GM18861 (cell line): ENCODE results near the gene SLX9.

ENCODE experiments used
- ATAC-seq: cut with Tn5 transposase; IDR thresholded peaks from one replicate; pipeline ENCODE4 v1.9.1; 2021; ENCODE audit not compliant: unreplicated experiment

SLX9 gene

DNA sequence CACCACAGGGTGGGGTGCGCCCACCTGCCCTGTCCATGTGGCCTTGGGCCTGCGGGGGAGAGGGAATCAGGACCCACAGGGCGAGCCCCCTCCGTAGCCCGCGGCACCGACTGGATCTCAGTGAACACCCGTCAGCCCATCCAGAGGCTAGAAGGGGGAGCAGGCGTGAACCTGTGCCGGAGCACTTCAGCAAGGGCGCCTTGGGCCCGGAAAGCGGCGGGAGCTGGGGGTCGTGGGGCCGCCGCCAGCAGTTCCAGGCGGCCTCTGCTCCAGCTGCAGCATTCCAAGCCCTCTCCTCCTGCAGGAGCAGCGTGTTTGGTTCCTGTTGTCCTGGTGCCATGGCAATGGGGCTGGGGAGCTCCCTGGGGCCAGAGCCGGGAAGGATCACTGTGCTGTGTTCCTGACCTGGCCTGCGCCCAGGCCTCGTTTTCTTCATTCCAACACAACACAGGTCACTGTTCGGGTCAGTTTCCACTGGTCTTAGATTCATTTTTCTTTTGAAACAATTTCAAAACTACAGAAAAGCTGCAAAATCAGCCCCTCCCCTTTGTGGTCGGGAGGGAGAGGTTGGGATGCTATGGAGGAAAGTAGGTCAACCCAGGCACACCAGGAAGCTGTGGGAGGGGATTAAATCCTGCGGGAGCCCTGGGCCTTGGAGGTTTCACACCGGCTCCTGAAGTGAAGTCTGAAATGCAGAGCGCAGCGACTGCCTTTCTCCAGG is 18.8 kb downstream of the SLX9 start:
- ATAC-seq, result no peak

DNA sequence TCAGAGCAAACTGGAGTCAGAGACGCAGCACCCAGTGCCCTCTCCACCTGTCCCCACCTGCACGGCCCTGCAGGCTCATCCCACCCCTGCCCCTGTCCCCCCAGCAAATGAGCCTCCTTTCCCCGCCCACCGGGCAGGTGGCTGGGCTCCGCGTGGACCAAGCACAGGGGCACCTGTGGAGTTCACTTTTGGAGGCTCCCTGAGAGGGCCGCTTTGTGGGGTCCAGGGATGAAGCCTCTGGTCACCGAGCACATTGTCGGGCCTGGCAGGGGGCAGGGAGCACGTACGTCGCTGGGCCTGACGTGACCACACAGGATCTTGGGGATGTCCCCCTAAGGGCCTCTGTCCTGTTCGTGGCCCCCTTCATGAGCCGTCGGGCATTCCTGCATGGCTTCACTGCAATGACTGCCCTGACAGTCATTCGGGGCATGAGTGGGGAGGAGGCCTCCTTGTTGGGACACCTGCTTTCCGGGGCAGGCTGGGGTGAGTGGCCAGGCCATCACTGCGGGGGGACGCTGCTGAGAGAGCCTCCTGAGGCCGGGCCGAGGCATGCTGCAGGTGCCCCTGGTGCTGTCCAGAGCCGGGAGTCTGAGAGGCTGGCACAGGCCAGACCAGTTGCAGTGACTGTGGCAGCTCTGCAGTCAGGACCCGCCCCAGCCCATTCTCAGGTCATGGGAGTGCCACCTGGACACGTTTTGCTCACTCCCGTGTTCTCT is 19.7 kb downstream of the SLX9 start:
- ATAC-seq, result no peak

GRCh38 chr21:44960141-44961092 is 20.6 kb downstream of the SLX9 start:
- ATAC-seq, result no peak

DNA sequence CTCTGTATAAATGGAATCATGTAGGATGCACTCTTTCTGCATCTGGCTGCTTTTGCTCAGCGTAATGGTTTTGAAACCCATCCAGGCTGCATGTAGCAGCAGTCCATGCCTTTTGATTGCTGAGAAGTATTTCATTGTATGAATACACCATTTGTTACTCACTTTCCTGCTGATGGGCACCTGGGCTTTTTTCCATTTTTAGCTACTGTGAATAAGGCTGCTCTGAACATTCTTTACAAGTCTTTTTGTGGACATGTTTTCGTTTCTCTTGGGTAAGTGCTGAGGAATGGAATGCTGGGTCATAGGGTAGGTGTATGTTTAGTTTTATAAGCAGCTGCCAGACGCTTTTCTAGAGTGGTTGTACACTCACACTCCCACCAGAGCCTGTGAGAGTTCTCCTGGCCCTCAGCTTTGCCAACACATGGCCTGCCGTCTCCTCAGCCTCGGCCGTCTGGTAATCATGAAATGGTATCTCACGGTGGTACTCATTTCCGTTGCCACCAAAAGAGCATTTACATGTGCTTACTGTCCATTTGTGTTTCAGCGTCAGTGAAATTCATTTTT is 22.7 kb downstream of the SLX9 start:
- no peak for ATAC-seq

- ATAC-seq, result no peak
Observed at GRCh38 chr21:44964381-44964780, 24.6 kb downstream of the SLX9 start.

- ATAC-seq, result no peak
Observed at GRCh38 chr21:44965251-44966022, 25.6 kb downstream of the SLX9 start.

DNA sequence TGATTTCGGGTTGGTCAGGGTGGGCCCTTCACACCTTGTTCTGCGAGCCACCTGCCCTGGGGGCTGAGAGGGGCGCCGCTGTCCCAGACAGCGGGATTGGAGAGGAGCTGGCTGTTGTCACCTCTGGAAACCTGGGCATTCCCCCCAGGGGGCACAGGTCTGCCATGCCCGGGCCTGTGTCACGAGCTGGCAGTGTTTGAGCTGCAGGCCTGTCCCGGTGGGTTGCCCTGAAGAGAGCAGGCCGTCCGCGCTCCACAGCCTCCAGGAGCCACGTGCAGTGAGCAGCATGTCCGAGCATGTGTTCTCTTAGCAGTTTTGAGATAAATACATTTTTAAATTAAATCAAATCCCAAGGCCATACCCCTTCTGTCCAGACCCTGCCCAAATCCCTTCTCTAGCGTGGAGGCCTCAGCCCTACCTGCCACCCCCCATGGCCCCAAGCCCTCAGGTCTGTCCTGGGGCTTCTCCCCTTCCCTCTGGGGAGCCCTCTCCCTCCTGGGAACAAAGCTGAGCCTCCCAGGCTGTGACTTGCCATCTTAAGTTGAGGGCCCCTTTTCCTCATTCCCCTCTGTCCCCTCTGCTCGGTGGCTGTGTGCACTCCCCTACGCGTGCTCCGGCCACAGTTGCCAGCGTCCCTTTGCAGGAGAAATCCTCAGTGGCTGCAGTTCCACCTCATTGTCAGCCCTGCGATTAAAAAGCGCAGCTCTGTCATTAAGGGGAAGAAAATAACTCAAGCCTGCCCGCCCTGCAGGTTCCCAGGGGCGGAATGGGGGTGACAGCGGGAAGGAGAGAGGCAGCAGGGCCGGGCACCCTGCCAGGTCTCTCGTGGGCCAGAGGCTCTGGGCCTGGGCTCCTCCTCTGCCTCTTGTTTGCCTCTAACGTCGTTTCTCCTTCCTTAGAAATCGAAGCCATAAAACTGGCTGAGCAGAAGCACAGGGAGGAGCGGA is 26.6 kb downstream of the SLX9 start:
- ATAC-seq, result no peak

DNA sequence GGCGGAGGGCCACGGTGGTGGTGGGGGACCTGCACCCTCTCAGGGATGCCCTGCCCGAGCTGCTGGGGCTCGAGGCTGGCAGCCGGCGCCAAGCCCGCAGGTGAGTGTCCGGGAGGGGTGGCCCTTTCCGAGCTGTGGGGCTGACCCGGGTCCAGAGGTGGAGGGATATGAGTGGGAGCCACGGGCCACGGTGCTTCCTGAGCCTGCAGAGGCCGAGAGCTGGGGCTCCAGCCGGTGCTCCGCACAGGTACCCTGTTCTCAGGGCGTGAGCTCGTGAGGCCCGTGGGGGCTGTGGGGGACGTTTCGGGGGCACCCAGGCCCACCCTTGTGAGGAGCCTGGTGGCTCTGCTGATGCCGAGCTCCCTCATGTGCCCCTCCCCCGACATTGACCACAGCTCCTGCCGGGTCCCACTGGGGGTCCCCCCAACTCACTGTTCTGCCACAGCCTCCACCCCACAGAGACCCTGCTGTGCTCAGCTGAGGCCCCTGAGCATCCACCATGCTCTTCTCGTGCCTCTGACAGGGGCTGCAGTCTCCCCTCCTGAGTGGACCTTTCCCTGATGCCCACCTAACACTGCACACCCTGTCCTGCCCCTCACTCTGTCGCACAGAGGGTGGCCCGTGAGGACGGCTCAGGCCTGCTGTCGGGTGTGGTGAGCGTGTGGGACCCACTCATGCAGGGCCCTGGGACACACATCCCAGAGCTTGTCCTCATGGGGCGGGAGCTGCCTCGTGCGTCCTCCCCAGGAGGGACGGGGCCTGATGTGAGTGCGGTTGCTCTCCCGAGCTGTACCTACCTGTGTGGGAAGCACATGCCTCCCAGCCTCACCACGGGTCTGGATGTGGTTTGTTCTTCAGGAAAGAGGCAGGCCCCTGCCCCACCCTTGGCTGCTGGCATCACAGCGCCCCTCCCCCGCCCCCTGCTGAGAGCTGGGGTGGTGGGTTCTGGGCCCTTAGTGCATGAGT is 27.5 kb downstream of the SLX9 start:
- ATAC-seq, result no peak

GRCh38 chr21:44969066-44969670 is 29.3 kb downstream of the SLX9 start:
- ATAC-seq, result no peak

- no peak for ATAC-seq
Observed at GRCh38 chr21:44969931-44970755, 30.3 kb downstream of the SLX9 start.

- ATAC-seq, result no peak
Observed at GRCh38 chr21:44970766-44971671, 31.2 kb downstream of the SLX9 start.

DNA sequence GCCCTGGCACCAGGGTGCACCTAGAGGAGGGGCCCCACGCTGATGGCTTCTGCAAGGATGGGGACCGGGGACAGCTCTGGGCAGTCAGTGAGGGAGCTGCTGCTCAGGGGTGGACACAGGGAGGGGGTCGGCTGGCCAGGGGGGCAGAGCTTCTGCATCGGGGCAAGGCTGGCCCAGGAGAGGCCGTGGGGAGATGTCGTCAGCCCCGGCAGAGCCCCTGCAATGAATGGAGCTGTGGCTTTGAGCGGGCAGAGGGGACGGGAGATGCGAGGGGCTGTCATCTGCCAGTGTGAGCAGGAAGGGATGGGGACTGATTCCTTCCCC is 31.8 kb downstream of the SLX9 start:
- no peak for ATAC-seq

GRCh38 chr21:44972301-44972814 is 32.5 kb downstream of the SLX9 start:
- no peak for ATAC-seq

DNA sequence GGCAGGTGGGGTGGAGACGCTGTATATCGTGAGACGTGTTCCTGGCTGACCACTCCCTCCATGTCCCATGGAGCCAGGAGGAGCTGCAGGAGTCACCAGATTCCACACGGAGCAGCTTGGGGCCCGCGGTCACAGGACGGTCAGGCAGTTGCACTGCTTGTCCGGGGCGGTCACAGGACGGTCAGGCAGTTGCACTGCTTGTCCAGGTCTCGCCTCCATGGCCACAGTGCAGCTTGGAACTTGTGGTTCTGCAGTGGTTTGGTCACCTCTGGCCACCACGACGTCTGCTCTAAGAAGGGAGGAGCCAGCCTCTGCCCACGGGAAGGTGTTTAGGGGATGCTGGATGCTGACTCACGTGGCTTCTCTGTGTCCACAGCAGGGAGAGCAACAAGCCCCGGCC is 33.0 kb downstream of the SLX9 start:
- no peak for ATAC-seq

- no peak for ATAC-seq
Observed at GRCh38 chr21:44973598-44973997, 33.8 kb downstream of the SLX9 start.

DNA sequence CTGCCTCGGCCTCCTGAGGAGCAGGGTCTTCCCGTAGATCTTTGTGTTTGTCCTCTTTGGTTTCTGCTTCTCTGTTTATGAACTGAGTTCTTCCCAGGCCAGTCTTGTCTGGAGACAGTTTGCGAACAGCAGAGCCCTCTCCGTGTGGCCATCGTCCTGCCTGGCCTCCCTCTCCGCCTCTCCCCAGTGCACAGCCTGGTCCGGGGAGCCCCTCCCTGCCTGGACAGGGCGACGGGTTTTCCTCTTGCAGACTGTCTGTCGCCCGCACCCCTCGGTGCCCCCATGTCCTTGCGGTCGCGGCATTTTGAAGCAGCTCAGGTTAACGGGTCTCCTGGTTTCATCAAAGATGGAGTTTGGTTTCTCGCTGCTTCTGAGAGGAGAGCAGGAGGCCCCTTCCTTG is 34.8 kb downstream of the SLX9 start:
- ATAC-seq, result no peak
